ENCODE measurements around the gene NKIRAS1. TPM values are rescaled to one million over a fixed set of nuclear protein-coding genes. Genes with fewer than 3 reads are reported as not detected.

The NKIRAS1 gene
- total RNA-seq, 1 experiment from 2014 or later = 12.0 TPM

- H3K4me1 ChIP-seq (ENCODE audit: control insufficient read depth in 1 of 2, insufficient read depth in 2 of 2, low read length in 2 of 2) = peaks cover 39 to 58% of the 10 kb centered on the region in 2 experiments
- ChIA-PET CTCF (no interaction called here), POLR2A (interaction anchor here (1.4 kb wide), 1 partner anchor 34 kb away, joined by 4 read pairs; the partner anchor contains the start of genes NKIRAS1 and RPL15)
These were observed 33.5 kb upstream of the NKIRAS1 start for GRCh38 chr3:23950293-23950692.

More at GRCh38 chr3:23950293-23950692, 33.5 kb upstream of the NKIRAS1 start:
- ATAC-seq (no peak), DNase-seq (ENCODE audit: low read depth, low spot score) (no peak)
- H3K36me3 ChIP-seq (ENCODE audit: control insufficient read depth in 1 of 2, insufficient read depth in 2 of 2, low read length in 2 of 2) = peaks cover 4 to 5% of the 10 kb centered on the region in 2 experiments; a peak in 2 of 4 replicates
- no peak overlapping the region for H3K9ac ChIP-seq (ENCODE audit: low read length)
- no peaks in the 10 kb centered on the region for H3K27me3 ChIP-seq (ENCODE audit: insufficient read depth, low read length)
- H3K4me2 ChIP-seq (ENCODE audit: low read length) = peak overlapping the region; percentile 27
- TF ChIP-seq TCF7L2 (IDR thresholded peaks at IDR 0.05; ENCODE audit: borderline replicate concordance, extremely low read depth, insufficient read depth, insufficient read length) = no peak
- TF ChIP-seq SIN3A (IDR thresholded peaks at IDR 0.05; ENCODE audit: low read depth) = no peak
- no peak for TF ChIP-seq JUND (IDR thresholded peaks at IDR 0.05)
- no peak for TF ChIP-seq REST (IDR thresholded peaks at IDR 0.05; ENCODE audit: low read depth)
- no peak for TF ChIP-seq SP1 (IDR thresholded peaks at IDR 0.05; ENCODE audit: low read depth)
- no peak for TF ChIP-seq RAD21 (IDR thresholded peaks at IDR 0.05; ENCODE audit: low read depth)
- no peak for TF ChIP-seq SRF (IDR thresholded peaks at IDR 0.05; ENCODE audit: low read depth)
- TF ChIP-seq CEBPB (IDR thresholded peaks at IDR 0.05; ENCODE audit: low read depth) = no peak
- no peak for TF ChIP-seq EZH2phosphoT487 (IDR thresholded peaks at IDR 0.05; ENCODE audit: borderline replicate concordance)
- no peak for TF ChIP-seq ZFX (IDR thresholded peaks at IDR 0.05)
- TF ChIP-seq, protein P1, sequence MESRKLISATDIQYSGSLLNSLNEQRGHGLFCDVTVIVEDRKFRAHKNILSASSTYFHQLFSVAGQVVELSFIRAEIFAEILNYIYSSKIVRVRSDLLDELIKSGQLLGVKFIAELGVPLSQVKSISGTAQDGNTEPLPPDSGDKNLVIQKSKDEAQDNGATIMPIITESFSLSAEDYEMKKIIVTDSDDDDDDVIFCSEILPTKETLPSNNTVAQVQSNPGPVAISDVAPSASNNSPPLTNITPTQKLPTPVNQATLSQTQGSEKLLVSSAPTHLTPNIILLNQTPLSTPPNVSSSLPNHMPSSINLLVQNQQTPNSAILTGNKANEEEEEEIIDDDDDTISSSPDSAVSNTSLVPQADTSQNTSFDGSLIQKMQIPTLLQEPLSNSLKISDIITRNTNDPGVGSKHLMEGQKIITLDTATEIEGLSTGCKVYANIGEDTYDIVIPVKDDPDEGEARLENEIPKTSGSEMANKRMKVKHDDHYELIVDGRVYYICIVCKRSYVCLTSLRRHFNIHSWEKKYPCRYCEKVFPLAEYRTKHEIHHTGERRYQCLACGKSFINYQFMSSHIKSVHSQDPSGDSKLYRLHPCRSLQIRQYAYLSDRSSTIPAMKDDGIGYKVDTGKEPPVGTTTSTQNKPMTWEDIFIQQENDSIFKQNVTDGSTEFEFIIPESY (IDR thresholded peaks at IDR 0.05; ENCODE audit: extremely low read depth, insufficient replicate concordance, low read length) = no peak
- no peak for TF ChIP-seq YY1 (IDR thresholded peaks at IDR 0.05; ENCODE audit: extremely low read depth, insufficient replicate concordance, low read depth, low read length)
- TF ChIP-seq POLR2AphosphoS5 (IDR thresholded peaks at IDR 0.05; ENCODE audit: low read depth, low read length) = no peak
- H3K4me3 ChIP-seq (replicated peaks in 1 of 2; ENCODE audit: low read depth in 1 of 2, low read length in 2 of 2) = no peak overlapping the region
- H4K20me1 ChIP-seq (ENCODE audit: insufficient read depth) = peaks cover 19% of the 10 kb centered on the region; the same call in 1 of the 2 replicates
- H3K79me2 ChIP-seq (ENCODE audit: insufficient read depth, low read length) = peaks cover 91% of the 10 kb centered on the region
- no TSS peak for BruUV-seq (replicated peaks)
- H3K27ac ChIP-seq (ENCODE audit: low read depth, low read length) = no peak overlapping the region
- no peaks in the 10 kb centered on the region for H3K9me2 ChIP-seq (ENCODE audit: insufficient read depth)
- intact Hi-C loops (cut with micrococcal nuclease) = no loop called here
- RAD21 ChIA-PET (ENCODE audit: low non-redundant PET in 1 of 2, low total read pairs in 2 of 2, uncharacterized antibody in 2 of 2, unreplicated experiment in 2 of 2) = no interaction called here
- no peak overlapping the region for H2AFZ ChIP-seq (ENCODE audit: low read depth, low read length, poor library complexity, severe bottlenecking)
- no peaks in the 10 kb centered on the region for H3K9me3 ChIP-seq (ENCODE audit: control insufficient read depth in 1 of 2, insufficient read depth in 1 of 2, low read depth in 1 of 2, low read length in 2 of 2)

All from HCT116 (cell line).